ENCODE measurements around the gene PSMB7.
A peak's percentile ranks its signal among the peaks of the same experiment; 100 is the strongest.

The PSMB7 gene

DNA sequence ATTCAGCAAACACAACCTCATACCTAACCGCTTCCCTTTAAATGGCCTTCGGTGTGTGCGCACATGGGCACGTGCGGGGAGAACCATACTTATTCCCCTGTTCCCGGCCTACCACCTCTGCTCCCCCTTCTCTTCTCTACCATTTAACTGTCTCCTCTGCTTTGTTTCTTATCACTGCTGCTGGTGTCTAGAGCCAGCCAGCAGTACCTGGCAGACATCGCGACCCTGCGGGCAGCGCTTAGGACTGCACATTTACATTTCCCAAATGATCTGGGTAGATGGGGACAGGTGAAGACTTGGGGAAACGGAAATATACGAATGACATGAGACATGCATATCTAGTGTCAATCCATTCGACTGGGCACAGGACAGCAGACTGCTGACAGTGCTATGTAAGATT, 56.6 kb downstream of the PSMB7 start:
- DNase-seq (ENCODE audit: low spot score) (no peak), FAIRE-seq (no peak)

- FAIRE-seq (no peak), DNase-seq (ENCODE audit: low spot score) (no peak)
Measured at GRCh38 chr9:124357721-124358361, 57.4 kb downstream of the PSMB7 start.

GRCh38 chr9:124356745-124357390, 58.4 kb downstream of the PSMB7 start:
- DNase-seq (ENCODE audit: low spot score) (no peak), FAIRE-seq (no peak)

DNA sequence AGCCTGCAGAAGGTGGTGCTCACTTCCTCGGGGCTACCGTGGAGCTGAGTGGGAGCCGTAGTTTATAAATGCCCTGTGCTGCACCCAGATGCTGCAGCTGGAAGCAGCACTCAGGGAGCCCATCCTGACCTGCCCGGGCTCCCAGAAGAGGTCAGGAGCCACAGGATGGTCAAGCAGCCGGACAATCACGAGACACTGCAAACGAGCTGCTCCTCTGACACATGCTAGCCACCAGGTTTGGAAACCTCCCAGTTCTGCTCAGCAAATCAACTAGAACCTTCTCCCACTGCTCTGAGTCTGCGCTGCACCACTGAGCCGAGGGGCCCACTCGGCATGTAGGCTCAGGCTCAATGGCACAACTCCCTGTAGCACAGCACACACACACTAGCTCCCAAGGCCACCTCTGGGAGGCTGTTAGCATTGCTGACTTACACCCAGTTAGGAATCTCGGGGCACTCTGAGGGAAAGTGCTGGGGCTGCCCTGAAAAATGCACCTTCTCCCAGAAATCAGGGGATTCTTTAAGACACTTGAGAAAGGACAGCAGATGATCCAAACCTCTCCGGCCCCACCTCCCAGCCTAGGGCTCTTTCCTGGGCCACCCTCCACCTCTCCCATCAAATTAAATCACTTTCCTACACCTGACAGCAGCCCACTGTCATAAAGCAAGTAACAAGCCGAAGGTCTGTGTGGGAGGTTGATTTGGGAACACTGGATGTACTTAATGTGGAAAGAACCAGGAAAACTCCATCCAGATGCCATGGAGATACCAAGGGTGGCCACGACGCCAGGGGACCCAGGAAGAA, 59.1 kb downstream of the PSMB7 start:
- FAIRE-seq (no peak), DNase-seq (ENCODE audit: low spot score) (no peak)

GRCh38 chr9:124355039-124355940, 60.0 kb downstream of the PSMB7 start:
- FAIRE-seq = no peak
- no peak for DNase-seq (ENCODE audit: low spot score)

DNA sequence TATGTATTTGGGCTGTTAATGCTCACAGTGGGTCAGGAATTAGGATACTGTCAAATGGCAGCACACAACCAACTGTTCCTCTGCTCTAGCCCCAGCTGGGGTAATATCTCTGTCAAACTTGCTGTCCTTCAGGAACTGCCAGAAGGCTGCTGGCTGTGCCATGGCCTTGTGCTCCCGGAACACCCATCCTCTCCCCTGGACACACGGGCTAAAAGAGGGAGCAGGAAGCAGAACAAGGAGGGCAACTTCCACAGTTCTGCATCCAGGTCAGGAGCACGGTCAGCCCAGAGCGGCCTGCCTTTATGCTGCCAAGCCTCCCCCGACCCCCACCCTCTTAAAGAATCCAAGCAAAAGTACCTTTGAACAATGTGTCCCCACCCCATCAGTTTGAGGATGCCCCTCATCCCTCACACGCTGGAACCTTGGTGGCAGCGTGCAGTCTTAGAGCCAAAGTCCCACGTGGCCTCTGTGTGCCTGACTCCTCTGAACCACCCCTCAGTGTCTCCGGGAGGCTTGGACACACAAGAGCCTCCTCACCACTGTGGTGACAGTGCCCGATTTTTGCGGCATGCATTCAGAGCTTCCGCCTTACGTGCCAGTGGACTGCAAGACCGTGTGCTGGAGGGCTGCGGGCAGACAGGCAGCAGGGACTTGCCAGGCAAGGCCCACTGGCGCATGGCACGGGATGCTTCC, 60.8 kb downstream of the PSMB7 start:
- FAIRE-seq (no peak), DNase-seq (ENCODE audit: low spot score) (no peak)

DNA sequence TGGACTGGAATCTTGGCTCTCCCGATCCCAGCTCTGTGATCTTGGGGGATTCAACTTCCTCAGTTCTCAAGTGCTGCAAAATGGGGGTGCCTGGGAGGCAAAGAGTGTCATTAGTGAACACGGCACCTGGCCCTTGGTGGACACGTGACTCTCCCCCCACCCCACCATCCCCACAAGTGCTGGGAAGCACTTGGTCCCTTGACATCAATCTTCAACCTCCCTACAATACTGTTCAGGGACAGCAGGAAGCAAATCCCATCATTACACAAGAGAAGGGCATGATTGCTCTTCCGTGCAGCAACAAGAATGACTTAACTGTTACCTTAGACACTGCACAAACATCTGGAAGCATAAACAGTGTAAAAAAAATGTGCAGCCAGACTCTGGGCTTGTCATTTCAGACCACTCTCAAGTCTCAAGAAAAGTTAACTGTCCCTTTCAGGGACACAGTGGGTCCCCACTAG, 61.4 kb downstream of the PSMB7 start:
- no peak for FAIRE-seq
- DNase-seq (ENCODE audit: low spot score) = no peak

DNA sequence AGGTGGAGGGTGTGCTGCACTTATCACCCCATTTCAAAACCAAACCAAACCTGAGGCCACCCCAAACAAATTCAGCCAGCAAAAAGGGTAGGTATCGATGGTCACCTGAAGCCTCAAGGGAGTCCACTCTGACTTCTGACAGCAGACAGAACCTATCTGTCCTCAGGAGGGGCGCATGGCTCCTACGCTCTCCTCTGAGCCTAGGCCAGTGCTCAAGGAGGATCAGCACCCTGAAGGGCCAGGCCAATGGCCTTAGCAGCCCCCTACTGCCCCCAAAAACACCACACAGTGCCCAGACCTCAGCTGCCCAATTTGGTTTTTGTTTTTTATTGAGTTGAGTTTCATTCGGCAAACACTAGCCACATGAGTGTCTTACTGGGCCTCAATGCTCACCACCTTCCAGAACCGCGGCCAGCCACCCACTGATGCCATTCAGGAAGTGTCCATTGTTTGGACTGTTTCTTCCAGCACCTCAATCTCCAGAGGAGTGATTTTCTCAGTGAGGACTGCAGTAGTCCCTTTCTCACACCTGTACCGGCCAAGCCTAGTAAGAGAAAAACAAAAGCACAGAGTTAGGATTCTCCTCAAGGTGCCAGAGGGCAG, 62.0 kb downstream of the PSMB7 start:
- FAIRE-seq (no peak), DNase-seq (ENCODE audit: low spot score) (no peak)

DNA sequence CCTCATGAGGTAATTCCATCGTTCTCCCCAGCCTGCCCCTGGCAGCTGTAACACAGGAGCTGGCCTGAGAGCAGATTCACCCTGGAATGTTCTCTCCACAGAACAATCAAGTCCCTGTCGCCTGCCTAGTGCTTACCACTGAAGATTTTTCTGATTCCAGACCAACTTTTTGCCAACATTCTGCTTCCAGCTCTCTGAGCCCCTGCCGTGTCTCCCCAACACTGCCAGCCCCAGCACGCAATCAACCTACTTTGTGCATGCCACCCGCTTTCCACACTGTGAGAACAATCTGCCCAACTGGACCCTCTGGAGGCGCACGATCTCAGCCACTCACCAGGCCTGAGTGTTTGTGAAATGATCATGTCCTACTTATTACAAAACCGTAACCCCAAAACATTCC, 62.6 kb downstream of the PSMB7 start:
- DNase-seq (ENCODE audit: low spot score) (no peak), FAIRE-seq (no peak)

DNA sequence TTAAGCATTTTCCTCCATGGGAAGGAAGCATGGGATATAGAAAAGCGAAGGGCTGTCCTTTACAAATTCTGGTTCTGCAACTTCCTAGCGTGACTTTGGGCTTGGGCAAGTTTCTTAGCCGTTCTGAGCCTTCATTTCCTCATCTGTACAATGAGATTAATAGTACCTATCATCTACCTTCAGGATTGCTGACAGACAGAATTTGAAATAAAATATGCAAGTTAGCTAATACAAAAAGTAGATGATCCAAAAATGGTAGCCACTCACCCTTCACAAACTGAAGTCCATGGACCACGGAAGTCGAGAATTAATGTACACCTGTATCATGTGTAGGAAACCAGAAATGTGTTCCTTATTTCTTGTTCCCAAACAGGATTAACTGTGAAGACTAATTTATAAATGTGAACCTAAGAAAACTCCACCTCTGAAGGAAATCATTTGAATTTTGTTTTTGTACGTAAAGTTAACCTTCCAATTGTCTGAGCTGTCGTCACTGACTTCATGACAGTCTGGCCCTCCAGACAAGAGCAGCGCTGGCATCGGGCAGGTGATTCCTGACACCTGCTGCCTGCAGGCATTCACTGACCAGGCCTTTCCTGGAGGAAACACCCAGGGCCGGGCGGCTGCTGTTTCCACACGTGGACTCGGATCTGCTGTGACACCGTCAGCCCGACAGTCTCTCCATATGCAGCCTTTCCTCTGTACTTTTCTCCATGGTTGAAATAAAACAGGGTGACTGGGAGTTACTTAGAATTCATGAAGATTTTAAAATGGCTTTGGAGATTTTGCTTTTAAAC, 63.4 kb downstream of the PSMB7 start:
- DNase-seq (ENCODE audit: low spot score) (no peak), FAIRE-seq (no peak)

DNA sequence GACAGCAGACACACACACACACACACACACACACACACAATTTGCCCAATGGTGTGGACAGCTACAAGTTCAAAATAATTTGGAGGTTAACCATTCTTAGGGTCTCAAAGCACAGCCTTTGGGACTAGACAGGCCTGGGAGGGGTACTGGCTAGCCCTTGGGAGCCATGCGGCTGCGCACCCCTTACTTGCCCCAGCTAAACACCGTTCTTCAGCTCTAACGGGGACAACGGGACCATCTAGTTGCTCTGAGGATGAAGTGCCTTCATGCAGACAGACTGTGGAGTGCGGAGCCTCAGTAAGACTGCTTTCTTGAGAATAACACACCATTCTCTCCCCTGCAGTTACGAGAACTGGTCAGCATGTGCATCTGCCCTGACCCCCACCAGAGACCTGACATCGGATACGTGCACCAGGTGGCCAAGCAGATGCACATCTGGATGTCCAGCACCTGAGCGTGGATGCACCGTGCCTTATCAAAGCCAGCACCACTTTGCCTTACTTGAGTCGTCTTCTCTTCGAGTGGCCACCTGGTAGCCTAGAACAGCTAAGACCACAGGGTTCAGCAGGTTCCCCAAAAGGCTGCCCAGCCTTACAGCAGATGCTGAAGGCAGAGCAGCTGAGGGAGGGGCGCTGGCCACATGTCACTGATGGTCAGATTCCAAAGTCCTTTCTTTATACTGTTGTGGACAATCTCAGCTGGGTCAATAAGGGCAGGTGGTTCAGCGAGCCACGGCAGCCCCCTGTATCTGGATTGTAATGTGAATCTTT, 64.6 kb downstream of the PSMB7 start:
- no peak for DNase-seq (ENCODE audit: low spot score)
- peak; percentile 13 for FAIRE-seq

DNA sequence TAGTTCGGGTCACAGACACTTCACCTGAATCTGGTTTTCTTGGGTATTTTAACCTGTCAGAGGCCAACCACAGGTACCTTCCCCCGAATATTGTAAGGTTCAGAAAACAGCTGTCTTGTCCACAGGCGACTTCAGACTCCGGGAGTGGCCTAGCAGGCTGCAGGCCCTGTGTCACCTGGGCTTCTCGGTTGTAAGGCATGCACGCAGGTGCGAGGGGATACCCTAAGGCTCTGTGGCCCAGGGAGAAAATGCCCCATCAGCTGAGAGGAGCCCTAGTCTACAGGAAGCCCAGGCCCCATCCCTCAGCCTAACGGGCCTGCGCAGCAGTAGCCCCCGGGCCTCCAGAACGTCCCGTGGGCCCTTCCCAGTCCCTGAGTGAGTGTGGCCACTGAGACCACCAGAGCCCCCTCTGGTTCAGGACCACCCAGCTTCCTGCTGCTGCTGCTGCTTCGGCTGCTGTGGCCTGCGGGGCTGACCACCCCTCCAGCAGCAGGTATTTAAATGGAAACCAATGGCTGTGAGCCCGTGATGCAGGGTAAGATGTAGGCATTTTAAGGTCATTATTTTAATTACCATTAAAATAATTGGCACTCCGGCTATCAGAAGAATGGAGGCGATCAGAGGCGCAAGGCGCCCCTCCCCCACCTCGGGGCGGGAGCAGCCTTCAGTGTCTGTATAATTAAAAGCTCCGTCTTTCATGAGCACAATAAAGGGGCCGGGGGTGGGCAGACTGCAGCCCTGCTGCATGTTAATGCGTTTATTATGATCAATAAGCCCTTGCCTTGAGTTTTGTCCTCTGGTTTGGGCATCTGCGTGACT, 65.4 kb downstream of the PSMB7 start:
- DNase-seq (ENCODE audit: low spot score) (no peak), FAIRE-seq (no peak)

DNA sequence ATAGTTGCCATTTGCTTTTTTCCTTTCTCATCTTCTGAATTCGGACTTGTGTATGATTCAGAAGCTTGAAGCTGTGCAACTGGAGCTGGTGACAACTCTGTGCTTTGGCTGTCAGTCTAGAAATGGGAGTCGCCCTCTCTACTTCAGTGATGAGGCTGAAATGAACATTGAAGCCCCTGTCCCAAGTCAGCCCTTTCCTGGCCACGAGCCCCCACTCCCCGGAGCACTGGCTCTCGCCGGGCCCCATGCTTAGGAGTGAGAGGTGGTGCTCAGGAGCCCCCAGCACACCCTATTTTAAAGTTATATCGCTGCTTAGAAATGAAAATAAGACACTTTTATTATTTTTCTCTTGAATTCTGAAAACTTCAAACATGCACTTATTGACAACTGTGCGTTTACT, 66.0 kb downstream of the PSMB7 start:
- FAIRE-seq (no peak), DNase-seq (ENCODE audit: low spot score) (no peak)

DNA sequence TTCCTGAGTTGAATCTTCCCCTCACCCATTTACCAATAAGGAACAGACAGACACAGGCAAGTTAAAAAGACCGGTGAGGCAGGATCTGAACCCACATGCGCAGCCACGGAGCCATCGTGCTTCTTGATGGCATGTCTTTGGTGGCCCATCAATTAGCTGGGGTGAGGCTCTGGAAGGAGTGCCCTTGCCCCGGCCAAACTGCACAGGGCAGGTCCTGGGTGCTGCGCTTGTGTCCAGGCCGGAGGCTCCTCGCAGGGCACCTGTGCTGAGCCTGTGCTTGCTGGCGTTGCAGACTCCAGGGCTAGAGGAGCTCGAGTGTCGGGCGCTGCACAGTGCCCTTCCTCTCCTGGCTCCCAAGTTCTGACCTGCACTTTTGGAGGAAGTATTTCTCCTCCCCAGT, 66.4 kb downstream of the PSMB7 start:
- no peak for DNase-seq (ENCODE audit: low spot score)
- FAIRE-seq = no peak

DNA sequence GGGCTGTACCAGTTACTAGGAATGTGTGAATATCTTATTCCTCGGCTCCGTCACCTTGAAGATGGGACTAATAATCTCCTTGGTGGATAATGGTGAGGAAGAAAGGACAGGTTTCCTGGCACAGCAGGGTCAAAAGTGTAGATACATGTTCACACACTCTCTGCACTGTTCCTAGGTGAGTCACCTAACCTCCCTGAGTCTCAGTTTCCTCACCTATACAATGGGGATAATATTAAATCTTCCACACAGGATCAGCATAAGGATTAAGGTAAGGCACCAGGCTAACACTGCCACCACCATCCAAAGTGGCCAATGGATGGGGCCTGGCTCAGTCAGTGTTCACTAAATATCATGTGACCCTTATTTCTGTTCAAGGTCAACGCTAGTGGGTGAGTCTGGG, 66.9 kb downstream of the PSMB7 start:
- DNase-seq (ENCODE audit: low spot score) (no peak), FAIRE-seq (no peak)

- no peak for FAIRE-seq
- no peak for DNase-seq (ENCODE audit: low spot score)
Measured at GRCh38 chr9:124347968-124348358, 67.3 kb downstream of the PSMB7 start.

DNA sequence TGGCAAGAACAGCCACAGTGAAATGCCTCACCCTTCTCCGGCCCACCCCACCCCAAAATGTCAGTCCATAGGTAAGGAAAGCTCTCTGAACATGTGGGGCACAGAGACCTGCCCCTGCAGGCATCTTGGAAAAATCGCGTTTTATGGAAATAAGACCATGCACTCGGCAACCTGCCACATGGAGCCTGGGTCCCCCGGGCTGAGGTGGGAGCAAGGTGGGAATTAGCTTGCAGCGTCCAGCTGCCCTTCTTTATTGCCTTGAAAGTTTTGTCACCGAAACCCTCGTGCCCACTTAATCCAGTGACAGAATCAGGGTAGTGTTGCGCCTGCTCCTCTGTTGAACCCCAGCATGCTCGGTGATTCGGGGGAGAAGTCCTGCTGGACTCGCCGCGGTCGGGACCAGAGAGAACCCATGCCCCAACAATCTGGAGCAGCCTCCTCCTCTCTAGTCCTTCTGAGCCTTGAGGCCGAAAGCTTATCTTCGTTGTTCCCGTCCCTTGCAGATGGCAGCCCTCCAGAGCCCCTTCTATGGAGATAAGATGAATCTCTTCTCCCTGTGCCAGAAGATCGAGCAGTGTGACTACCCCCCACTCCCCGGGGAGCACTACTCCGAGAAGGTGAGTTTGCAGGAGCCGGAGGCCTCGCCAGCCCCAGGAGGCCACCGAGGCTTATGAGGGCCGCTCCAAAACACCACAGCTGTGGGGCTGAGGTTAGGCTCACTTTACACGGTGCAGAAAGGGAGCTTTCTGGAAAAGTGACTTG, 67.9 kb downstream of the PSMB7 start:
- no peak for FAIRE-seq

More for the DNA sequence above, 67.9 kb downstream of the PSMB7 start:
- no peak for DNase-seq (ENCODE audit: low spot score)

Measured in urothelium cell line (cell line).